Measurements from ENCODE around the gene DENND1A. TPM values are rescaled to one million over a fixed set of nuclear protein-coding genes. Genes with fewer than 3 reads are reported as not detected.

Gene DENND1A
- total RNA-seq, 2 donors from 2014 or later: 19.3 to 22.8 TPM

GRCh38 chr9:123358181-123358905 lies 571.6 kb downstream of the DENND1A start:
- Mint-ChIP-seq H3K36me3 (ENCODE audit: low read depth) (no peaks in the 10 kb centered on the region), H3K9me3 (no peaks in the 10 kb centered on the region), H3K27ac (no peak overlapping the region), H3K4me3 (no peak overlapping the region), H3K27me3 (peaks cover 4% of the 10 kb centered on the region), H3K4me1 (peaks cover 7% of the 10 kb centered on the region)
- no peak for ATAC-seq (replicated peaks)

GRCh38 chr9:123357743-123358059 lies 572.2 kb downstream of the DENND1A start:
- no peaks in the 10 kb centered on the region for H3K36me3 Mint-ChIP-seq (ENCODE audit: low read depth)
- H3K27ac Mint-ChIP-seq: no peak overlapping the region
- no peaks in the 10 kb centered on the region for H3K9me3 Mint-ChIP-seq

DNA sequence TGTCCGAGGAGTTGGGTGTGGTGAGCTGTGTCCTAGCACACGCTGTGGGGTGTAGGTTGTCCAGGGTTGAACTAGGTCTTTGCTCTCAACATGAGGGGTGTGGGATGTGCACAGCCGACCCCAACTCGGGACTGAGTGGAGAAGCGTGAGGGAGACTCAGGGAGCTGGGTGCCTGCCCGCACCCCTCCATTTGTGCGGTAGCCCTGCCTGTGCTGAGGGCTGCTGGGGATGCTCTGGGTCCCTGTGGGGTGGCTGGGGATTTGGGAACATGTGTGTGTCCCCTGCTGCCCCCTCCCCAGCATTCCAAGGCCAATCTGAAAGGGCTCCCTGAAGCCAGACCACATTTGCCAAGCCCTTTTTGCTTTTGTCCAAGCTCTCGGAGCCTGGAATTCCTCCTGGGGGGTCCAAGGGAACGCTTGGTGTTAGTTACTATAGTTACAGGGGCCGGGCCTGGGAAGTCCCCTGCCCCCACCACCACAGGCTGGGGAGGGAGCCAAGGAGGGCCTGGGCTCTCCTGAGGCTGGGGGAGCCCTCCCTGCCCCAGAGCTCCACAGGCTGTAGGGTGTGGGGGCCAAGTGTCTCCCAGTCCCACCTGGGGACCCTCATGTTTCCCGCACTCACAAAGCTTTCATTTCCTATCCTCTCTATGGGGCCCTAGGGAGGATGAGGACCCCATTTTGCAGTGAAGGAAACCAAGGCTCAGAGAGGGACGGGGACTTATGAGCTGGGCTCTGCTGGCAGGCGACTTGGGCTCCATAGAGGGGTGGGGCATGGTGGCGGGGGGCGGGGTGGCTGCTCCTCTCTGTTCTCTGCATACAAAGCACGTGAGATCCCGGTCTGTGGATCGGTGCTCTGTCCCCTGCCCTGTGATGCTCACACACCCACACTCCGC lies 572.8 kb downstream of the DENND1A start:
- peaks cover 7% of the 10 kb centered on the region for H3K4me1 Mint-ChIP-seq
- no peak for ATAC-seq (replicated peaks)
- no peak overlapping the region for H3K4me3 Mint-ChIP-seq
- no peaks in the 10 kb centered on the region for H3K9me3 Mint-ChIP-seq
- H3K27ac Mint-ChIP-seq: no peak overlapping the region
- peaks cover 9% of the 10 kb centered on the region for H3K27me3 Mint-ChIP-seq
- H3K36me3 Mint-ChIP-seq (ENCODE audit: low read depth): no peaks in the 10 kb centered on the region

More at GRCh38 chr9:123357743-123358059, 572.2 kb downstream of the DENND1A start:
- Mint-ChIP-seq H3K4me3 (no peak overlapping the region), H3K27me3 (peaks cover 5% of the 10 kb centered on the region), H3K4me1 (peaks cover 7% of the 10 kb centered on the region)
- ATAC-seq (replicated peaks): no peak

DNA sequence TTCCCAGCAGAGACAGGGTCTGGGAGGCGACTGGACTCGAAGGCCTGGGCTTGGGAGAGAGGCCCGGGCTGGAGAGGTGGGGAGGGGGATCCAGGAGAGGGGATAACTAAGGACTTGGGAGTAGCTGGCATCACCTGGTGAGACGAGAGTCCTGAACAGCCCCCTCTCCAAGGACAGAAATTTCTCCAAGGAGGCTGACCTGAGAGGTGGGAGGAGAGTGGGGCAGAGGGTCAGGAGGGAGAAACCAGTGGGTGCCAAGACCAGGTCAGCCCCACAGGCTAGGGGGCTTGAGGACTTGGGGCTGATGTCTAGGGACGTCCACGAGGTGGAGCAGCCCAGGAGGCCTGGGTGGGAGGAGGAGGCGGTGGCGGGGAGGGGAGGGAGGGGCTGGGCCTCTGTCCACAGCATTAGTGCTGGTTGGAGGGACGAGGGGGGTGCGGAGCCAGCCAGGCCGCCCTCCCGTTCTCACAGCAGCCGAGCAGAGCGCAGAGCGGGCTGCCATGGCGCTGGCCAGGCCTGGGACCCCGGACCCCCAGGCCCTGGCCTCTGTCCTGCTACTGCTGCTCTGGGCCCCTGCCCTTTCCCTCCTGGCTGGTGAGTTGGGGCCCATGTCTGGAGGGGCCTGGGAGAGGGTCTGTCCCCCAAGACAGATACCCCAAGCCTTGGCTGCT lies 574.0 kb downstream of the DENND1A start, which contains the start of gene CRB2:
Gene CRB2 (plus strand): TSS at position 437 of the 671 bp plus-strand sequence. CDS start 64 bp downstream, at position 501.
- no peak for ATAC-seq (replicated peaks)
- Mint-ChIP-seq H3K9me3 (no peaks in the 10 kb centered on the region), H3K27ac (no peak within 1 kb of the TSS), H3K4me1 (peaks cover 7% of the 10 kb centered on the region), H3K4me3 (no peak within 1 kb of the TSS), H3K27me3 (peaks cover 16% of the 10 kb centered on the region), H3K36me3 (ENCODE audit: low read depth) (no peaks in the 10 kb centered on the region)

DNA sequence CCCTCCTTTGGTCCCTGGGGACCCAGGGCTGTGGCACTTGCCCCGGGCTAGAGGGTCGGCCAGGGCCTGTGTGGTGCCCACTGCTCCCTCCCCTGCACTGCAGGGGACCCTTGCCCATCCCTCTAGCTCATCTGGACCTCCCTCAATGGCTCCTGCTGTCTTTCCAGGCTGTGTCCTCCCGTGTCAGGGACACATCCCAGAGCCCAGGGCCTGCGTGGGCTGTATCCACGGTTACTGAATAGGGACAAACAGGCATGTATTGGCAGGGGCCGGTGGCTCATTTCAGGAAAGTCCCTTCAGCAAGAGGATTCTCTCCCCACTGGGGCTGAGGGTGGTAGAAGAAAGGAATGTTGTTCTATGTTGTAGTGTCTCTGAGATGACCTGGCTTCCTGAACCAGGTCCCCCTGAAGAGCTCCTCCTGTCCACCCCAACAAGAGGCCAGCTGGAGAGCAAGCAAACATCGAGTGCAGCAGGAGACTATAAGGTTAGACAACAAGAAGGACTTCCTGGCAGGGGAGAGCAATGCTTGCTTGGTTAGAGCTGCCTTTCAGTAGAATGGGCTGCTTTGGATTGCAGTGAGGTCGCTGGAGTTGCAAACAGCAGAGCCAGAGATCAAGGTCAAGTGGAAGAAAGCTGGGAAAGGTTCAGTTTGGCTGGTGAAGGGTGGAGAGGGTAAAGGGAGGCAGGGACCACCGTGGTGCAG lies 575.0 kb downstream of the DENND1A start:
- ATAC-seq (replicated peaks): no peak
- no peak overlapping the region for H3K4me3 Mint-ChIP-seq
- H3K36me3 Mint-ChIP-seq (ENCODE audit: low read depth): no peaks in the 10 kb centered on the region
- H3K27me3 Mint-ChIP-seq: peaks cover 17% of the 10 kb centered on the region
- H3K9me3 Mint-ChIP-seq: no peaks in the 10 kb centered on the region
- no peak overlapping the region for H3K27ac Mint-ChIP-seq
- H3K4me1 Mint-ChIP-seq: peaks cover 7% of the 10 kb centered on the region

DNA sequence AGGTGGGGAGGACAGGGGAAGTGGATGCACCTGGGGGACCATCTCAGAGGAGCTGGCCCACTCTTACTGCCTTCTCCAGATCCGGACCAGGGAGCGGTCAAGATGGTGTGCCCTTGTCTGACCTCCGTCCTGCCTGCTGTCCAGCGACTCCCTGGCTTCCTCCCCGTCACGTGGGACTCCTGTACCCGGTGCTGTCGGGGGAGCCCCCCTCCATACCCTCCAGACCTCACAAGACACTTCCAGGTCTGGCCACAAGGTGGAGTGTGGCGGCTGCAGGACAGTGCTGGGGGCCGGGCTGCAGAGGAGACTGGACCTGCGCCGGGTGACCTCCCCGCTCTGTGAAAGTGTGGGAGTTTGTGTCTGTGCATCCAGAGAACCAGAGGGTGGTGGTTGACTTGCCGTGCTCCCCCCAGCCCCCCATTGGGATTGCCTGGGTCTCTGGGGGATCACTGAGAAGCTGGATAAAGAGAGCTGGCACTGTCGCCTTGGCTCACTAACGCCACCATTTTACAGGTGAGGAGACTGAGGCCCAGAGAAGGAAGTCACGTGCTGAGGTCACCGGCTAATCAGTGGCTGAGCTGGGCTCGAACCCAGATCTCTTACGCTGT lies 575.8 kb downstream of the DENND1A start:
- no peaks in the 10 kb centered on the region for H3K4me1 Mint-ChIP-seq
- no peak overlapping the region for H3K27ac Mint-ChIP-seq
- no peaks in the 10 kb centered on the region for H3K36me3 Mint-ChIP-seq (ENCODE audit: low read depth)
- peaks cover 17% of the 10 kb centered on the region for H3K27me3 Mint-ChIP-seq
- peak; percentile 80 for ATAC-seq (replicated peaks)
- no peak overlapping the region for H3K4me3 Mint-ChIP-seq
- no peaks in the 10 kb centered on the region for H3K9me3 Mint-ChIP-seq

DNA sequence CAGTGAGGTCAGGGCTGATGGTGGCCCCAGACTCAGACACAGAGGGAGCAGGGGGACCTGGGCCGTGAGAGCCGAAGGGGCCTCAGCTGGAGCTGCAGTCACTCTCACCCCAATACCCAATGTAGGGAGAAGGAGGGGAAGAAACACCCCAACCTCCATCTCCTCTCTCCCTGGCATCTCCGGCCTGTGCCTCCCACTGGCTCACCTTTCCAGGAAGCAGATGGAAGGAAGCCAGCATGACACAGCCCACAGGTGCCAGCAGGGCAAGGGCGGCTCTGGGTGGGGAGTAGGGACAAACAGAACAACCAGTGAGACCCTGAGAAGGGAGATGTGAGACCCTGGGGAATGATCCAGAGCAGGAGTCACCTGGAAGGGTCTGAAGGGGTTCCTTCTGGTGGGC lies 576.9 kb downstream of the DENND1A start:
- no peak for ATAC-seq (replicated peaks)
- no peak overlapping the region for H3K27ac Mint-ChIP-seq
- H3K4me3 Mint-ChIP-seq: no peak overlapping the region
- H3K4me1 Mint-ChIP-seq: no peaks in the 10 kb centered on the region
- H3K27me3 Mint-ChIP-seq: peaks cover 17% of the 10 kb centered on the region
- no peaks in the 10 kb centered on the region for H3K36me3 Mint-ChIP-seq (ENCODE audit: low read depth)
- no peaks in the 10 kb centered on the region for H3K9me3 Mint-ChIP-seq

DNA sequence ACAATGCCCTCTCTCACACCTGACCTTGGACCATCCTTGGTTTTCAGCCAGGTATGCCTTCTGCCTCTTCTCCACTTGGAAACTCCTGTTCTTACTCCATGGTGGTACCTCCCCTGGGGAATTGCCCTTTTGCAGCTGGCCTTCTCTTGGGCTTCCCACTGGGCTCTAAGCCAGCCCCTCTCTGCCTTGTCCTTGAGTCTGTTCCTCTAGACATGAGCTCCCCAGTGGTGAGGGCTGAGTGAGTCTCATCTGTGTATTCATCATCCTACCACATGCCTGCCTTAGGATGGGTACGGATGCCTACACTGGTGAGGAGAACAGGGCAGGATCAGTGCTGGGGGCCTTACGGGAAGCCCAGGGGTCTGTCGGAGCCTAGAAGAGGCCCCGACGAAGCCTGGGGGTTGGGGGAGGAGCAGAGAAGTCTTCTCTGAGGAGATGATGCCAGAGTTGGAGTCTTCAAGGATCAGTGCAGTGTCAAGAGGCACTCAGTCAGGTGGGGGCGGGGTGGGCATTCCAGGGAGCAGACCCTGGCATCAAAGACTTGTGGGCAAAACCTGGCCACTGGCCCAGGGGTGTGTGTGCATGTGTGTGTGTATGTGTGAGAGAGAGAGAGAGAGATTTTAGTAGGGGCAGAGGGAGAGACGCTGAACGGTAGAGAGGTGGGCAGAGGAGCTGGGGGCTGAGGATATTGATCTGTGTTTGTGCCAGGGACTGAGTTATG lies 579.2 kb downstream of the DENND1A start:
- no peaks in the 10 kb centered on the region for H3K9me3 Mint-ChIP-seq
- no peak overlapping the region for H3K27ac Mint-ChIP-seq
- ATAC-seq (replicated peaks): no peak
- no peaks in the 10 kb centered on the region for H3K36me3 Mint-ChIP-seq (ENCODE audit: low read depth)
- no peak overlapping the region for H3K4me3 Mint-ChIP-seq
- peaks cover 17% of the 10 kb centered on the region for H3K27me3 Mint-ChIP-seq
- no peaks in the 10 kb centered on the region for H3K4me1 Mint-ChIP-seq

- H3K27me3 Mint-ChIP-seq: peaks cover 13% of the 10 kb centered on the region
- H3K9me3 Mint-ChIP-seq: no peaks in the 10 kb centered on the region
- H3K36me3 Mint-ChIP-seq (ENCODE audit: low read depth): no peaks in the 10 kb centered on the region
- H3K4me3 Mint-ChIP-seq: no peak overlapping the region
- peak; percentile 77 for ATAC-seq (replicated peaks)
- no peaks in the 10 kb centered on the region for H3K4me1 Mint-ChIP-seq
- H3K27ac Mint-ChIP-seq: no peak overlapping the region
These were observed 580.0 kb downstream of the DENND1A start for GRCh38 chr9:123349691-123350480.

GRCh38 chr9:123349033-123349432 lies 580.9 kb downstream of the DENND1A start:
- no peaks in the 10 kb centered on the region for H3K9me3 Mint-ChIP-seq
- no peak for ATAC-seq (replicated peaks)
- H3K27me3 Mint-ChIP-seq: peaks cover 13% of the 10 kb centered on the region
- H3K4me1 Mint-ChIP-seq: no peaks in the 10 kb centered on the region
- H3K27ac Mint-ChIP-seq: no peak overlapping the region
- H3K36me3 Mint-ChIP-seq (ENCODE audit: low read depth): no peaks in the 10 kb centered on the region
- H3K4me3 Mint-ChIP-seq: no peak overlapping the region

DNA sequence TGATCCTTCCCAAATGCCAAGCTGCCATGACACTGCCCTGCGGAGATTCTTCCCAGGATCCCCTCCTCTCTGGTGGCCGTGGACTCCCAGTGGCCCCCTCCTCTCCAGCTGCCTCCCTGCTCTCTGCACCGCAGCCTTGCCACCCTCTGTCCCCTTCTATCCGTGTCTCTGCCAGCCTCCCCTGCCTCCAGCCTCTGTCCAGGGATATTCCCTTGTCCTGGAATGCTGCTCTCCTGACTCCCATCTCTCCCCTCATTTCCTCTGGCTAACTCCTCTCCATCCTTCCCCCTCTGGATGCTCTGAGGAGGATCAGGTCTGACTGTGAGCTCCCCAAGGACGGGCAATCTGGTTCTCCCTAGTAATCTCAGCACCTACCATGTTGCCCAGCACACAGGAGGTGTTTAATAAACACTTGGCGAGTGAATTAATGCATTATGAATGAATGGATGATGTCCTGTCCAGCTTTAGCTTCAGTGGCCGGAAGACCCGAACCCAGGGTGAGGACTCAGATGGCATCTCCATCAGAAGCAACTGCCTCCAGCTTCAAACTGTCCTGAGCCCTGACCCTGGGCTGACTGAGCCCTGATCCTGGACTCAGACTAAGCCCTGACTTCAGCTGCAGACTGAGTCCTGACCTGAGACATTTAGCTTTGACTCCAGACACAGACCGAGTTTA lies 581.5 kb downstream of the DENND1A start:
- no peak for ATAC-seq (replicated peaks)
- Mint-ChIP-seq H3K36me3 (ENCODE audit: low read depth) (no peaks in the 10 kb centered on the region), H3K9me3 (no peaks in the 10 kb centered on the region), H3K27ac (no peak overlapping the region), H3K4me1 (no peaks in the 10 kb centered on the region), H3K4me3 (no peak overlapping the region), H3K27me3 (peaks cover 13% of the 10 kb centered on the region)

GRCh38 chr9:123347289-123348060 lies 582.5 kb downstream of the DENND1A start:
- no peaks in the 10 kb centered on the region for H3K36me3 Mint-ChIP-seq (ENCODE audit: low read depth)
- no peaks in the 10 kb centered on the region for H3K4me1 Mint-ChIP-seq
- ATAC-seq (replicated peaks): no peak
- no peak overlapping the region for H3K4me3 Mint-ChIP-seq
- H3K27me3 Mint-ChIP-seq: peaks cover 10% of the 10 kb centered on the region
- no peaks in the 10 kb centered on the region for H3K9me3 Mint-ChIP-seq
- H3K27ac Mint-ChIP-seq: no peak overlapping the region

All from activated T-helper 17 cell treated with anti-CD3 and anti-CD28 coated beads, Interleukin-2, amount 50 U/mL, for 72 hours (primary cell).